ENCODE measurements around the gene GPATCH2. TPM values are rescaled to one million over a fixed set of nuclear protein-coding genes. Genes with fewer than 3 reads are reported as not detected.

GPATCH2 gene
- total and polyA plus RNA-seq, 4 donors = 5.1 to 17.3 (median 9.8) TPM

DNA sequence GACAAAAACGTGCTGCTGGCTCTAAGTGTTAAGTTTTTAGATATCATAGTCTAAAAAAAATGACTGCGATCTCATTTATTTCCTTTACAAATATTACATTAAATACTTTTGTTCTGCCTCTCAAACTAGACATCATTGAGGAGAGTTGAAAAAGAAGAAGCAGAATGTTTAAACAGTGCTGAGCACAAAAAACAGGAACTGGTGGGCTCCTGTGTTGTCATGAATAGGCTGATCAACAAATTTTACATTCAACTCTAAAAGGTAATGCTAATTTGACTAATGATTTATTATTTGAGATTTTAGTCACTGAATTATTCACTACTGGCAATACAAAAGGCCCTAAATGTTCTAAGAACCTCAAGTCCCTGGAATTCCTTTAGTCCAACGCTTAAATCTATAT lies 66.1 kb downstream of the GPATCH2 start:
- WGBS, 2 donors = 56 to 65% methylated on average over 3 of the region's 3 CpGs
- intact Hi-C loops (cut with DNase I) = no loop called here
- H3K36me3 ChIP-seq (ENCODE audit: control insufficient read depth in 1 of 2, insufficient read depth in 2 of 2, low read length in 1 of 2) = no peaks in the 10 kb centered on the region
- H3K27ac ChIP-seq (ENCODE audit: low read depth in 1 of 2, low read length in 2 of 2) = no peak overlapping the region
- no peaks in the 10 kb centered on the region for H3K9me3 ChIP-seq (ENCODE audit: control insufficient read depth, low read length)
- ATAC-seq (ENCODE audit: low FRiP score) = no peak
- H3K4me3 ChIP-seq (ENCODE audit: low read length in 2 of 2) = no peak overlapping the region
- no peak for DNase-seq
- no peaks in the 10 kb centered on the region for H3K4me1 ChIP-seq (ENCODE audit: control insufficient read depth in 1 of 2, insufficient read depth in 2 of 2, low read length in 2 of 2)
- no peaks in the 10 kb centered on the region for H3K27me3 ChIP-seq (ENCODE audit: control insufficient read depth in 1 of 2, insufficient read depth in 2 of 2, low read length in 1 of 2)

DNA sequence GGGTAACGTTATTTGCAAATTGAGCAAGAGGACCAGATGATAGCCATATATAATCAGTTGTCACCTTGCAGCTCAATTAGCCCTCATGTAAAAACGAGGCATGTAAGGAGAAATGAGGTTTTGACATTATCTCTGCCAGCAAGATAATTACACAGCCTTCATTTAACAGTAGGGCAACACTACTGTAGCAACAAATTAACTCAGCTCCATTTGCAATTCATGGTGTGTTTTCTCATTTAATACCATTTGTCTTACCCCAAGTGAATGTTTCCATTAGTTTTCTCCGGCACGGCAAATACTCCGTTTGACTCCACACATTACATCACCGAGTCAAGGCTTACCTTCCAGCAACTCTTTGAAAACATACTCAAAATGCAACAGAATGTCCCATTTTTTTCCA lies 66.7 kb downstream of the GPATCH2 start:
- ATAC-seq (ENCODE audit: low FRiP score) (no peak), DNase-seq (no peak)
- intact Hi-C loops (cut with DNase I) = no loop called here
- no peaks in the 10 kb centered on the region for H3K4me1 ChIP-seq (ENCODE audit: control insufficient read depth in 1 of 2, insufficient read depth in 2 of 2, low read length in 2 of 2)
- H3K9me3 ChIP-seq (ENCODE audit: control insufficient read depth, low read length) = no peaks in the 10 kb centered on the region
- H3K27ac ChIP-seq (ENCODE audit: low read depth in 1 of 2, low read length in 2 of 2) = no peak overlapping the region
- H3K27me3 ChIP-seq (ENCODE audit: control insufficient read depth in 1 of 2, insufficient read depth in 2 of 2, low read length in 1 of 2) = no peaks in the 10 kb centered on the region
- WGBS, 2 donors = 74 to 87% methylated on average over 6 of the region's 6 CpGs
- H3K36me3 ChIP-seq (ENCODE audit: control insufficient read depth in 1 of 2, insufficient read depth in 2 of 2, low read length in 1 of 2) = no peaks in the 10 kb centered on the region
- no peak overlapping the region for H3K4me3 ChIP-seq (ENCODE audit: low read length in 2 of 2)

DNA sequence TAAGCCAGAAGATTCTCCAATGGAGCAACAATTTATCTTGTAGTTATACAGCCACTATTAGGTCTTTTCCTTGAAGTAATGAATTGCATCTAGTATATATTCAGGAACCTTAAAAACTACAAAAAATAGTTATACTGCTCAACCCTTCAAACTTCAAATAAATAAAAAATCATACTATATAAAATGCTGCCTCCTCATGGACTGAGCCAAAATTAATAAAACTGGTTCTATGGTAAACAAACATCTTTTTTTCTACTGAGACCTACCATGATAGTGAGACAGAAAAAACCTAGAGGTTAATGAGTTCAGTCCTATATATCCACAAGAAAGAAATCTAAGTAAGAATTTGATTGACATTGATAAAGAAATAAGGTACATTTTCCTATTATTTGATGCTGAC lies 67.7 kb downstream of the GPATCH2 start:
- Histone ChIP-seq H3K4me1 (ENCODE audit: control insufficient read depth in 1 of 2, insufficient read depth in 2 of 2, low read length in 2 of 2) (no peaks in the 10 kb centered on the region), H3K9me3 (ENCODE audit: control insufficient read depth, low read length) (no peaks in the 10 kb centered on the region), H3K27ac (ENCODE audit: low read depth in 1 of 2, low read length in 2 of 2) (no peak overlapping the region), H3K4me3 (ENCODE audit: low read length in 2 of 2) (no peak overlapping the region), H3K27me3 (ENCODE audit: control insufficient read depth in 1 of 2, insufficient read depth in 2 of 2, low read length in 1 of 2) (no peaks in the 10 kb centered on the region), H3K36me3 (ENCODE audit: control insufficient read depth in 1 of 2, insufficient read depth in 2 of 2, low read length in 1 of 2) (no peaks in the 10 kb centered on the region)
- no peak for ATAC-seq (ENCODE audit: low FRiP score)
- no peak for DNase-seq
- intact Hi-C loops (cut with DNase I) = no loop called here

DNA sequence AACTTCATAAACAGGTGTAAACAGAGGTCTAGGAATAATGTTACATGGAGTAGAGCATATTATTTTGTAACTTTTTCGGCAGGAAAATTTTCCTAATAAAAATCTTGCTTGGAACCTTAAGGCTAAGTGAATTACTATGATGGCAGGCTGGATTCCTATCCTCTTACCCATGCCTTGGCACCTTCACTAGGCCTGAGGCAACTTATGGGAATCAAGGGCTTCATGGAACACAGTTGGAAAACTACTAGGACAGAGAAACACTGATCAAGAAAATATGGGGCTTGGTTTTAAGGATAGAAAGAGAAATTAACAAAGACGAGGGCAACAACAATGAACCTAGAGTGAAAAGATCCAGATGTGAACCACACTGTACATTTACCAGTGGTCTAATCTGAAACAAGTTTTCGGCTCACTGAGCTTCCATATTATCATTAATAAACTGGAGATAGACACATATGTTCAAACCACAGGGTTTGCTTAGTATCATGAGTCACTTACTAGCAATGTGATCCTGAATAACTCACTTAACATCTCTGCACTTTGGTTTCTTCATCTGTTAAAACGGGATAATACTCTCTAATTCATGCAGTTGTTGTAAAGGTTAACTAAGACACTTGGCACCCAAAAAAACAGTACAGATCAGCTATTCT lies 68.5 kb downstream of the GPATCH2 start:
- intact Hi-C loops (cut with DNase I) = no loop called here
- Histone ChIP-seq H3K9me3 (ENCODE audit: control insufficient read depth, low read length) (no peaks in the 10 kb centered on the region), H3K4me1 (ENCODE audit: control insufficient read depth in 1 of 2, insufficient read depth in 2 of 2, low read length in 2 of 2) (no peaks in the 10 kb centered on the region), H3K27ac (ENCODE audit: low read depth in 1 of 2, low read length in 2 of 2) (no peak overlapping the region), H3K4me3 (ENCODE audit: low read length in 2 of 2) (no peak overlapping the region), H3K36me3 (ENCODE audit: control insufficient read depth in 1 of 2, insufficient read depth in 2 of 2, low read length in 1 of 2) (no peaks in the 10 kb centered on the region), H3K27me3 (ENCODE audit: control insufficient read depth in 1 of 2, insufficient read depth in 2 of 2, low read length in 1 of 2) (no peaks in the 10 kb centered on the region)
- WGBS, 2 donors = 89 to 92% methylated on average over 4 of the region's 4 CpGs
- DNase-seq (no peak), ATAC-seq (ENCODE audit: low FRiP score) (no peak)

DNA sequence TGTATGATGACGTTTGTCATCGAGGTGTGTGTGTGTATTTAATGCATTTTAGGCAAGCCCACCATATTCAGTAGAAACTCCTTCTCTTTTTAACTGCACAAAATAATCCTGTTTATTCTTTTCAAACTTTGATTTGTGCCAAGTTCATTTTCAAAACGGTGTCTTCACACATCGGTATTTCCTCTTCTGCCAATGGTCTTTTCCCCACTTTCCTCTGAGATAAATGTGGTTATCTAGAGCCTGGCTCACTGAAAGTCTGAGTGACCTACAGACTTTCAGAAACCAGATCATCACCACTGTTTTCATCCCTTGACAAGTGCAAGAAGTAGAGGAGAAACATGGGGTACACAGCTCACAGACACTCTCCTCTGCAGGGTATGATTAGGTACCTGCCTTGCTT lies 69.4 kb downstream of the GPATCH2 start:
- Histone ChIP-seq H3K4me1 (ENCODE audit: control insufficient read depth in 1 of 2, insufficient read depth in 2 of 2, low read length in 2 of 2) (no peaks in the 10 kb centered on the region), H3K4me3 (ENCODE audit: low read length in 2 of 2) (no peak overlapping the region), H3K27me3 (ENCODE audit: control insufficient read depth in 1 of 2, insufficient read depth in 2 of 2, low read length in 1 of 2) (no peaks in the 10 kb centered on the region), H3K9me3 (ENCODE audit: control insufficient read depth, low read length) (no peaks in the 10 kb centered on the region), H3K27ac (ENCODE audit: low read depth in 1 of 2, low read length in 2 of 2) (no peak overlapping the region), H3K36me3 (ENCODE audit: control insufficient read depth in 1 of 2, insufficient read depth in 2 of 2, low read length in 1 of 2) (no peaks in the 10 kb centered on the region)
- intact Hi-C loops (cut with DNase I) = no loop called here
- DNase-seq (no peak), ATAC-seq (ENCODE audit: low FRiP score) (no peak)
- 68 to 69% methylated on average over 4 of the region's 4 CpGs for WGBS, 2 donors

DNA sequence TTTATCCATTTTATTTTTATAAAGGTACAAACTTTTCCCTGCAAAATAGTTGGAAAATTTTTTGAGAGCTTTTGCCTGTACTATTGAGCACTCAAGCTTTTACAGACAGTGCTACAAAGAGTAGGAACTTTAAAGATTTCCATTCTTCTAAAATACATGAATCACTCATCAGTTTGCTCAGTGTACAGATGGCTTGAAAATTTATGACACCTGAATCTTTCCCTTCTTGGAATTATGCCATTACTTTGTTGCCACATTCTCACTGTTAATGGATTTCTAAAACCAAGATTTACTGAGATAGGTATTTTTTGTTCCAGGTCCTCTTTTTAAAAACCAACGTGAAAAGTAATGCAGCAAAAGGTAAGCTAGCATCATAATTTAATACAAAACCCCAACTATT lies 76.0 kb downstream of the GPATCH2 start:
- no peaks in the 10 kb centered on the region for H3K27me3 ChIP-seq (ENCODE audit: control insufficient read depth in 1 of 2, insufficient read depth in 2 of 2, low read length in 1 of 2)
- no peaks in the 10 kb centered on the region for H3K4me1 ChIP-seq (ENCODE audit: control insufficient read depth in 1 of 2, insufficient read depth in 2 of 2, low read length in 2 of 2)
- intact Hi-C loops (cut with DNase I) = no loop called here
- H3K36me3 ChIP-seq (ENCODE audit: control insufficient read depth in 1 of 2, insufficient read depth in 2 of 2, low read length in 1 of 2) = no peaks in the 10 kb centered on the region
- no peak overlapping the region for H3K27ac ChIP-seq (ENCODE audit: low read depth in 1 of 2, low read length in 2 of 2)
- ATAC-seq (ENCODE audit: low FRiP score) (no peak), DNase-seq (no peak)
- WGBS, 2 donors = 53 to 68% methylated on average over 1 of the region's 1 CpG
- no peak overlapping the region for H3K4me3 ChIP-seq (ENCODE audit: low read length in 2 of 2)
- H3K9me3 ChIP-seq (ENCODE audit: control insufficient read depth, low read length) = no peaks in the 10 kb centered on the region

DNA sequence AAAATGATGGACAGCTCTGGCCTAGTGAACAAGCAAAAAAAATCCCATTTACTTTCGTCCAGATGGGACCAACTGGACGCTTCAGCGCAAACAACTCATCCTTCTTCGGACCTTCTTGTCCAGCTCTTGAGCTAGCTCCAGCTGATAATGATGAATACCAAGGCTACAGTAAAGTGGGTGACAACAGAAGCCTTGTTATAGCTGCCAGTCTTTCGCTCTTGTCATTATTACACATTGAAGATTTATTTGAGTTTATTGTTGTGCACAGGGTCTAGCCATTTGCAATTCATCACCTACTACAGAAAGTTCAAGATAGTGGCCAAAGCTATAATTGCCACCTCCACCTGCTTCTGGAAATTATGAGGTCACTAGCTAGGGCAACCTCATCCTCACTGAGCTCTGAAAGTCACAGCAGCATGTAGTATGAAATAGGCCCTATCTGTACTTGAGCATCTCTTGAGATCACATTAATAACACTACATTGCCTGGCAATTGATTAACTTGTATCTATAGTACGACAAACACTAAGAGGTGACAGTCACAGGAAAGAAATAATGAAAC lies 76.9 kb downstream of the GPATCH2 start:
- Histone ChIP-seq H3K4me1 (ENCODE audit: control insufficient read depth in 1 of 2, insufficient read depth in 2 of 2, low read length in 2 of 2) (no peaks in the 10 kb centered on the region), H3K27me3 (ENCODE audit: control insufficient read depth in 1 of 2, insufficient read depth in 2 of 2, low read length in 1 of 2) (no peaks in the 10 kb centered on the region), H3K27ac (ENCODE audit: low read depth in 1 of 2, low read length in 2 of 2) (no peak overlapping the region), H3K4me3 (ENCODE audit: low read length in 2 of 2) (no peak overlapping the region), H3K36me3 (ENCODE audit: control insufficient read depth in 1 of 2, insufficient read depth in 2 of 2, low read length in 1 of 2) (no peaks in the 10 kb centered on the region), H3K9me3 (ENCODE audit: control insufficient read depth, low read length) (no peaks in the 10 kb centered on the region)
- ATAC-seq (ENCODE audit: low FRiP score) (no peak), DNase-seq (no peak)
- intact Hi-C loops (cut with DNase I) = no loop called here
- 81 to 90% methylated on average over 6 of the region's 6 CpGs for WGBS, 2 donors

DNA sequence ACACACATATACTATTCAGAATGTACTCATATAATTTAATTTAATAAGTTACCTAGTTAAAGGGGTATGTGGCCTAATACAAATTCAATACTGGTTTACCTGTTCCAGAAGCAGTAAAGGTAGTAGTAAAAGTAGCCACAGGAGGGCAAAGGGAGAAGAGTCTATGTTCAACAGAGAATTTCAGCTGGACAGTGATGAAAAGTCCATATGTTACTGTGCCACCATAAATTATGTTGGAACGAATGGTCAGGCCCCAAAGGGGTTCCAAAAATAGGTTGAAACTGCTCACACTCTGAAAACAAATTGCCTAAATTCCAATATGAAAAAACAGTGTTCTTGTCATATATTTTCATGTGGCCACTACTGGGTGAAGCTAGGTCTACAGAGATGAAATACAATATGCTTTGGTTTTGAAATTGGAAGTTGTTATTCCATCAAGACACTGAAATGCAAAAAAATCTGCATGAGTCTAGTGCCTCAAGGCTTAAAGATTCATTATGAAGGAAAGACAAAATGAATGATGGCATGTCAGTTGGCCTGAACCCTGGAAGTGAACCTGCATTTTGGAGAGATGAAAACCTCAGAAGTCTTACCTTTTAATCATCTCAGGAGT lies 78.4 kb downstream of the GPATCH2 start:
- DNase-seq = no peak
- Histone ChIP-seq H3K27me3 (ENCODE audit: control insufficient read depth in 1 of 2, insufficient read depth in 2 of 2, low read length in 1 of 2) (no peaks in the 10 kb centered on the region), H3K9me3 (ENCODE audit: control insufficient read depth, low read length) (peaks cover 1% of the 10 kb centered on the region), H3K36me3 (ENCODE audit: control insufficient read depth in 1 of 2, insufficient read depth in 2 of 2, low read length in 1 of 2) (no peaks in the 10 kb centered on the region), H3K27ac (ENCODE audit: low read depth in 1 of 2, low read length in 2 of 2) (no peak overlapping the region), H3K4me3 (ENCODE audit: low read length in 2 of 2) (no peak overlapping the region), H3K4me1 (ENCODE audit: control insufficient read depth in 1 of 2, insufficient read depth in 2 of 2, low read length in 2 of 2) (no peaks in the 10 kb centered on the region)
- intact Hi-C loops (cut with DNase I) = no loop called here
- 34 to 36% methylated on average over 1 of the region's 1 CpG for WGBS, 2 donors
- ATAC-seq (ENCODE audit: low FRiP score) = no peak

DNA sequence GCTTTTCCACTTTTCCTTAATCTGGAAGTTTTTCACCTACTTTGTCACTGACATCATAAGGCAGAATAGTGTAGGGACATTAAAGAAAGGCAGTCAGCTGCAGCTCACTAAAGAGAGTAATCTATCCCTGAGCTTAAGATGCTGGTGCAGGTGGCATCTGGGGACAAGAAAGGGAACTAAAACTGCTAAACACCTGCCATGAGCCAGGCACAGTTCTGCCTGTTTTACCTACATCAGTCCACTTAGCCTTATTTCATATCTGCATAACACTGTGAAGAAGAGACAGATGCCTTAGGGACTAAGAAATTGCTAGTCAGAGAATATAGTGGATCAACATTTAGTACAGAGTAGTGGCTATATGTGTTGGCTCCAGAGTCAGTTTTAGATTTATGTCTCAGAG lies 88.1 kb downstream of the GPATCH2 start:
- H3K4me1 ChIP-seq (ENCODE audit: control insufficient read depth in 1 of 2, insufficient read depth in 2 of 2, low read length in 2 of 2) = no peaks in the 10 kb centered on the region
- H3K9me3 ChIP-seq (ENCODE audit: control insufficient read depth, low read length) = peaks cover 1% of the 10 kb centered on the region
- intact Hi-C loops (cut with DNase I) = no loop called here
- no peak for ATAC-seq (ENCODE audit: low FRiP score)
- no peaks in the 10 kb centered on the region for H3K27me3 ChIP-seq (ENCODE audit: control insufficient read depth in 1 of 2, insufficient read depth in 2 of 2, low read length in 1 of 2)
- H3K27ac ChIP-seq (ENCODE audit: low read depth in 1 of 2, low read length in 2 of 2) = no peak overlapping the region
- H3K4me3 ChIP-seq (ENCODE audit: low read length in 2 of 2) = no peak overlapping the region
- no peak for DNase-seq
- no peaks in the 10 kb centered on the region for H3K36me3 ChIP-seq (ENCODE audit: control insufficient read depth in 1 of 2, insufficient read depth in 2 of 2, low read length in 1 of 2)

Data from aorta (tissue), 5 donors.